PFSK-1 (cell line): ENCODE results near the gene RCSD1.

Experiments used
- FOXP2 ChIP-seq: optimal IDR thresholded peaks from 2 replicates; pipeline ENCODE3; 2011; ENCODE audit warnings: borderline replicate concordance, control low read depth, inconsistent platforms; ENCODE audit not compliant: insufficient read depth; ENCODE audit errors: extremely low read length, extremely low read depth
- POLR2AphosphoS5 ChIP-seq: IDR thresholded peaks from 2 replicates; pipeline ENCODE4 v1.6.1; 2012; ENCODE audit warnings: low read depth, mild to moderate bottlenecking, control low read depth, low read length, moderate library complexity
- SIN3A ChIP-seq: IDR thresholded peaks from 2 replicates; pipeline ENCODE4 v1.6.1; 2012; ENCODE audit warnings: mild to moderate bottlenecking, low read length, moderate library complexity, borderline replicate concordance; ENCODE audit not compliant: insufficient read depth
- TAF1 ChIP-seq: IDR thresholded peaks from 2 replicates; pipeline ENCODE4 v1.6.1; 2012; ENCODE audit warnings: low read length, control low read depth, borderline replicate concordance; ENCODE audit not compliant: insufficient read depth
- TF ChIP-seq, protein P1 (sequence below), 2 experiments: IDR thresholded peaks; 2 replicates each; pipeline versions ENCODE4 v1.6.1 to v1.8.0; 2011 to 2012; ENCODE audit warnings: low read depth in 2 of 2, low read length in 2 of 2, control low read depth in 1 of 2, inconsistent platforms in 1 of 2, mild to moderate bottlenecking in 1 of 2, moderate library complexity in 1 of 2; ENCODE audit not compliant: insufficient read depth in 1 of 2

Gene RCSD1

DNA sequence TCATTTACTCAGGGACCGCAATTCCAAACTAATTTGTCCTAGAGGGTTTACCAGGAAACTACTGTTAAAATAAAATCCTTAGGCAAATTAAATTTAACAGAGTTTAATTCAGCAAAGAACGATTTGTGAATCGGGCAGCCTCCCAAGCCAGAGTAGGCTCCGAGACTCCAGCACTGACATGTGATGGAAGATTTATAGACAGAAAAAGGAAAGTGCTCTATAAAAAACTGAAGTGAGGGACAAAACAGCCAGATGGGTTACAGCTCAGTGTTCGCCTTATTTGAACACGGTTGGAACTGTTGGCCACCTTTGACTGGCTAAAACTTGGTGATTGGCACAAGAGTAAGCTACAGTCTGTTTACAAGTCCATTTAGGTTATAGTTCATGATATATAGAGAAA lies 35.2 kb upstream of the RCSD1 start:
- TF ChIP-seq SIN3A (no peak), FOXP2 (no peak), TAF1 (no peak), POLR2AphosphoS5 (no peak)
- TF ChIP-seq, protein P1, sequence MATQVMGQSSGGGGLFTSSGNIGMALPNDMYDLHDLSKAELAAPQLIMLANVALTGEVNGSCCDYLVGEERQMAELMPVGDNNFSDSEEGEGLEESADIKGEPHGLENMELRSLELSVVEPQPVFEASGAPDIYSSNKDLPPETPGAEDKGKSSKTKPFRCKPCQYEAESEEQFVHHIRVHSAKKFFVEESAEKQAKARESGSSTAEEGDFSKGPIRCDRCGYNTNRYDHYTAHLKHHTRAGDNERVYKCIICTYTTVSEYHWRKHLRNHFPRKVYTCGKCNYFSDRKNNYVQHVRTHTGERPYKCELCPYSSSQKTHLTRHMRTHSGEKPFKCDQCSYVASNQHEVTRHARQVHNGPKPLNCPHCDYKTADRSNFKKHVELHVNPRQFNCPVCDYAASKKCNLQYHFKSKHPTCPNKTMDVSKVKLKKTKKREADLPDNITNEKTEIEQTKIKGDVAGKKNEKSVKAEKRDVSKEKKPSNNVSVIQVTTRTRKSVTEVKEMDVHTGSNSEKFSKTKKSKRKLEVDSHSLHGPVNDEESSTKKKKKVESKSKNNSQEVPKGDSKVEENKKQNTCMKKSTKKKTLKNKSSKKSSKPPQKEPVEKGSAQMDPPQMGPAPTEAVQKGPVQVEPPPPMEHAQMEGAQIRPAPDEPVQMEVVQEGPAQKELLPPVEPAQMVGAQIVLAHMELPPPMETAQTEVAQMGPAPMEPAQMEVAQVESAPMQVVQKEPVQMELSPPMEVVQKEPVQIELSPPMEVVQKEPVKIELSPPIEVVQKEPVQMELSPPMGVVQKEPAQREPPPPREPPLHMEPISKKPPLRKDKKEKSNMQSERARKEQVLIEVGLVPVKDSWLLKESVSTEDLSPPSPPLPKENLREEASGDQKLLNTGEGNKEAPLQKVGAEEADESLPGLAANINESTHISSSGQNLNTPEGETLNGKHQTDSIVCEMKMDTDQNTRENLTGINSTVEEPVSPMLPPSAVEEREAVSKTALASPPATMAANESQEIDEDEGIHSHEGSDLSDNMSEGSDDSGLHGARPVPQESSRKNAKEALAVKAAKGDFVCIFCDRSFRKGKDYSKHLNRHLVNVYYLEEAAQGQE (IDR thresholded peaks at IDR 0.05; ENCODE audit: insufficient read depth in 1 of 2, low read depth in 2 of 2, low read length in 2 of 2), result no peak

DNA sequence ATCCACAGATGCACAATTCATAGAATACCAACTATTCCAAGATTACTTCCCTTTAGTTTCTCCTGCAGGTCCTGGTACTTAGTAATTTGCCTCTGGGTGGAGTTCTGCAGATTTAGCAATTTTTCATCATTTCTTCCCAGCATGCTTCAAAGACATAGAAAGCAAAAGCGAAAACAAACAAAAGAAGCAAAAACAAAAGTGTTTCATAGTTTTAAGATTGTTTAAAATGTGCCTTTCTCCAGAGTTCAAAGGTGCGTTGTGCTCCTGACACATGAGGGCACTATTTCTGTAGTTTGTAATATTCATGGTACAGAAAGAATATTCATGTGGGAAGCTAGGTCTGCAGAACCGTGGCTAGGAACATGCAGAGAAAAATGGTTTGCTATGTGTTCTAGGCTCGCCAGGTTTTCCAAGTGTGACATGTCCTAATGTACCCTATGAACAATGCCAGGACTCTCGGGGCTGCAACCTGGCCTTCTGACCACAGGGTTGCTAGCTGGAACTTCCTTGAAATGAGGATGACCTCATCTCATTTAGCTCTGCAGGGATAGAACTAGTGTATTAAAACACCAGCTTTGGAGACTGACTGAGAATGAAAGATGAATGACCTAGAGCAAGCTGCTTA lies 30.0 kb upstream of the RCSD1 start:
- TF ChIP-seq SIN3A (no peak), TAF1 (no peak), POLR2AphosphoS5 (no peak), FOXP2 (no peak)
- TF ChIP-seq, protein P1 (IDR thresholded peaks at IDR 0.05; ENCODE audit: insufficient read depth in 1 of 2, low read depth in 2 of 2, low read length in 2 of 2), result no peak

DNA sequence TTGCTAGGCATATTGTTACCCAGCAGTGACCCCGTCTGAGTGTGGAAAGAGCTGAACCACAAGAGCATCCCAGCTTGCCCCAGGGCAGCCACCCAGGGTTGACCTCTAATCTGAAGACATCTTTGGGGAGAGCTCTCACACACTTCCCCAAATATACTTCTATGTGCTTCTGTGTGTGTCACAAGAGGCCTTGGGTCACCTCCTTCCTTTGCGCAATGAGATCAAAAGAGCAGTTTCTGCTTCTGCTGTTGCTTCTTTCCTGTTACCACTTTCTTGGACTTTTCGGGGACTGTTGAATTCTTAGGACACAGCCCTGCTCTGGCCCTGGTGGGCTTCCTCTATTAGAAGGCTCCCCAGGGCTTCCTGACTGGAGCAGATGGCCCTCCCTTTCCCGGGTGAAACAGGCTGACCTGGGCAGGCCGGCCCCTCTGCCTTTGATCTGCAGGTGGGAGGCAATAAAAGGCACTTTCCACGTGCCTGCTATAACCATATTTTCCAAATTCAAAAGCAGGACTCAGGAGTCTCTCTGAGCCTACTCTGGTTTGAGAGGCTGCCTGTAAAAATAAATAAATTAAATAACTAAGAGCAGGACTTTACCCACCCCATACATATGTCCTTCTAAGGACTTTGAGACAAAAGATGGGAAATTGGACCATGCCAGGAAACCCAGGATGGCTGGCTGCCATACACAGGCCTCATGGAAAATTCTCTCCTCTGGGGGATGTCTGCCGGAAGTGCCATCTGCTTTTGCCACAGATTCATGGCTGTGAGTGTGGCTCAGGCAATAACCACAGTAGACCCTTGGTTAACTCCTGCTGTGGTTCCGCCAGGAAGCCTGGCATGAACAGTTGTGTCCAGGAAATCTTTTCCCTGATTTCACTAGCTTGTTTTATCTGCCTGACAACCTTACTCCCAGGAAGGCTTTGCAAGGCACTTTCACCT lies 28.3 kb upstream of the RCSD1 start:
- TF ChIP-seq FOXP2 (no peak), TAF1 (no peak), SIN3A (no peak), POLR2AphosphoS5 (no peak)
- TF ChIP-seq, protein P1 (IDR thresholded peaks at IDR 0.05; ENCODE audit: insufficient read depth in 1 of 2, low read depth in 2 of 2, low read length in 2 of 2), result no peak

DNA sequence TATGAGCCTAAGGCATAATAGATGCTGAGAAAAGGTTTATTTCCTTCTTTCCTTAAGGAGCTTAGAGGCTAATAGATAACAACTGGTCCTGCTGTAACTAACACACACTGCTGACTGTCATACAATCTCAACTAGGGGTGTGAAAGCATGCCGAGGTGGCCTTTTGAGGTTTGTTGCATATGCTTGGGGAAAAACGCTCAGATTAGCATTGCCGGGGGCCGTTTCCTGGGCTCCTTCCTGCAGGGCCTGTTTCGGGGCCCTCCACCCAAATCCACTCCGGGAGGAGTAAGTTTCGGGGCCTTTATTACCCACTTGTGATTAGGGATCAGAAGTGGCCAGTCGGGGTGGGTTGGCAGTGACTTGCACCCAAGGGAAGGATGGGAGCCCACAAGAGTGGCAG lies 27.2 kb upstream of the RCSD1 start:
- TF ChIP-seq POLR2AphosphoS5 (no peak), TAF1 (no peak), SIN3A (no peak), FOXP2 (no peak)
- TF ChIP-seq, protein P1 (IDR thresholded peaks at IDR 0.05; ENCODE audit: insufficient read depth in 1 of 2, low read depth in 2 of 2, low read length in 2 of 2), result no peak
